Loucy (cell line): ENCODE measurements around the gene TMEM106A.

Experiments used
- EZH2phosphoT487 ChIP-seq: fragments of 200-600 bp; IDR thresholded peaks from 2 replicates; pipeline ENCODE4 v1.6.1; 2018; ENCODE audit warnings: antibody characterized with exemption, mild to moderate bottlenecking, moderate library complexity, borderline replicate concordance
- TF ChIP-seq, protein P1 (sequence below): fragments of 200-600 bp; sonication (generic); conservative IDR thresholded peaks from 2 replicates; pipeline ENCODE4 v1.5.1; 2014; ENCODE audit warnings: mild to moderate bottlenecking, antibody characterized with exemption, low read length

DNA sequence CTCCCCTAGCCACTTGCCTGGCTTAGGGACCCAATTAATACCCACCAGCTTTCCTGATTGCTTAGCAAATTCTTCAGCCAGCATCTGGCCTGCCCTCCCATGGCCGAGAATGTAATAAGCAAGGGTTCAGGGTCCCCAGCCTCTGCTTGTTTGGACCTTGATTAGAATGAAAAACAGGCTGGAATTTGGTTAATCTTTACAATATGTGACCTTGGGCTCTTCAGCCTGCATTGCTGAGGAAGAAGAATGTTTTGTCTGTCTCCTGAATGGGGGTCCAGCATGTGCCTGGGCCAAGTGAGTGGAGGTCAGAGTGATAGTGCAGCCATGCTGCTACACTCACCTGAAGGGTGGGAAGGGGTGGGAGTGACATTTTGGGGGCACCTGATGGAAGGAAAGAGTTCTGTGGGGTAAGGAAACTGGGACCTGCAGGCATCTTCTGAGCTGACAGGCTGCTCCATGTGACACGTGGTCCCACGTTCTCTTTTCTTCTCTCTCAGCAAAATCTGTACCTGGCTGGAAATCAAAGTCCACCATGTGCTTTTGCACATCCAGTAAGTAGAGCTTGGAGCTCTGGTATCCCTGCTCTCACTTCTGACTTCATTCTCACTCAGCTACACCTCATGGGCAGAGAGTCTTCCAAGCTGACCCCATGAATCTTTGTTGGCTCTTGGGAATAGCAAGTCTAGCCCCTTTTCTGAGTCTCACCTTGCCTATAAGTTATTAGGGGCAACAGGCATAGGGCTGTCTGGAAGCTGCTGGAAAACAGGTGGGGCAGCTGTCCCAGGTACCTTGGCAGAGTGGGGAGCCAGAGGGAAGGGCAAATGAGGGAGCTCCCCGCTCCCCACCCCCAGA, 5.3 kb downstream of the TMEM106A start:
- TF ChIP-seq, protein P1, sequence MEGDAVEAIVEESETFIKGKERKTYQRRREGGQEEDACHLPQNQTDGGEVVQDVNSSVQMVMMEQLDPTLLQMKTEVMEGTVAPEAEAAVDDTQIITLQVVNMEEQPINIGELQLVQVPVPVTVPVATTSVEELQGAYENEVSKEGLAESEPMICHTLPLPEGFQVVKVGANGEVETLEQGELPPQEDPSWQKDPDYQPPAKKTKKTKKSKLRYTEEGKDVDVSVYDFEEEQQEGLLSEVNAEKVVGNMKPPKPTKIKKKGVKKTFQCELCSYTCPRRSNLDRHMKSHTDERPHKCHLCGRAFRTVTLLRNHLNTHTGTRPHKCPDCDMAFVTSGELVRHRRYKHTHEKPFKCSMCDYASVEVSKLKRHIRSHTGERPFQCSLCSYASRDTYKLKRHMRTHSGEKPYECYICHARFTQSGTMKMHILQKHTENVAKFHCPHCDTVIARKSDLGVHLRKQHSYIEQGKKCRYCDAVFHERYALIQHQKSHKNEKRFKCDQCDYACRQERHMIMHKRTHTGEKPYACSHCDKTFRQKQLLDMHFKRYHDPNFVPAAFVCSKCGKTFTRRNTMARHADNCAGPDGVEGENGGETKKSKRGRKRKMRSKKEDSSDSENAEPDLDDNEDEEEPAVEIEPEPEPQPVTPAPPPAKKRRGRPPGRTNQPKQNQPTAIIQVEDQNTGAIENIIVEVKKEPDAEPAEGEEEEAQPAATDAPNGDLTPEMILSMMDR: no peak
- TF ChIP-seq EZH2phosphoT487: no peak
